Measurements from ENCODE around the gene RAC3.

RAC3 gene

DNA sequence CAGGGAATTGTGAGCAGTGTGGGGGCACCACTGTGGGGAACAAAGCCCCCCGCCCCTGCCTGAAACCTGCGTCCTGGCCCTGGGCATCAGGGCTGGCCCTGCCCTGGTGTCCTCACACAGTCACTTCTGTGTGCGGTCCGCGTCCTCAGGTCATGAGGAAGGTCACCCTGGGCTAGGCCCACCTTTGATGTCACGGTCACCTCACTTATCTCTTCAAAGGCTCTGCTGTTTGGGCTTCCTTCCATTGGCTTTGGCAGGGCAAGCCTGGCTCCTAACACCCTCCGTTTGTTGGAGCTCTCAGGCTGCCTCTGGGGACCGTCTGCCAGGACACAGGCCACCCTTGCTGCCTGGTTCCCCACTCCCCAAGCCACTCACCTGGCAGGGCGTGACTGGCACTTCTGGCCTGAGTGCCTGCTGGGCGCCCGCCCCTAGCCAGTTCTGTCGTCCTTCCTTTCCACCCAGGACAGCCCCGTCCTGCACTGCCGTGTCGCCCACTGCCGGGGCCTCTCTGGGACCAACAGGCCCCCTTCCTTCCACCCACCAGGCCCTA lies 17.6 kb upstream of the RAC3 start:
- no peak for DNase-seq (ENCODE audit: low spot score)
- no peak for TF ChIP-seq CTCF (IDR thresholded peaks at IDR 0.05; ENCODE audit: borderline replicate concordance, control extremely low read depth, extremely low read depth, insufficient read depth, missing control alignments)
- in situ Hi-C loops (cut with MboI; ENCODE audit: low sequenced_read_pairs, unreplicated experiment), result no loop called here

DNA sequence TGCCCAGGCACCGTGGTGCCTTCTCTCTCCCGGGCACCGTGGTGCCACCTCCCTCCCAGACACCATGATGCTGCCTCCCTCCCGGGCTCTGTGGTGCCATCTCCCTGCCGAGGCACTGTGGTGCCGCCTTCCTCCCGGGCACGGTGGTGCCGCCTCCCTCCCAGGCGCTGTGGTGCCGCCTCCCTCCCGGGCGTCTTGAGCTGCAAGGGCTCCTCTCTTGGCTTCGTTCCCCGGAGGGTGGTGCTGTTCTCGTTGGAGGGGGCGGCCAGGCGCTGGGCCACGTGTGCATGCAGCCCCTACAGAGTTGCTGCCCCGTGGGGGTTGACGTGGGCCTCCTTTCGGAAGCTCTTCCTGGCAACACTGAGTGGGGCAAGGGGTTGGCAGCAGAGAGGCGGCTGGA lies 17.0 kb upstream of the RAC3 start:
- DNase-seq (ENCODE audit: low spot score), result no peak
- in situ Hi-C loops (cut with MboI; ENCODE audit: low sequenced_read_pairs, unreplicated experiment), result no loop called here
- no peak for TF ChIP-seq CTCF (IDR thresholded peaks at IDR 0.05; ENCODE audit: borderline replicate concordance, control extremely low read depth, extremely low read depth, insufficient read depth, missing control alignments)

DNA sequence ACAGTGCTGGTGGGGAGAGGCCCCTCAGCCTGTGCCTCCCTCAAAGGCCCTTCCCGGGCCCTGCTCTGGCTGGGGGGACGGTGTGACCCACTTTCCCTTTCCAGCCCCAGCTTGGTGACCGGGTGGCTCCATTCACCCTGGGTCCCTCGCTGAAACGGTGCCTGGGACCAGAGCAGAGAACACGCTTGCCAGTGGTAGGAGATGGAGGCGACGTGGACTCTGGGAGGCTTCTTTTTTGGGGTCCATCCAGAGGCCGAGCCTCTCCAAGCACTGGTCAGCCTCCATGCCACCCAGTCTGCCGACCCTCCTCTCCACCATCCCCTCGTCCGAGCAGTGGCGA lies 16.5 kb upstream of the RAC3 start:
- no peak for TF ChIP-seq CTCF (IDR thresholded peaks at IDR 0.05; ENCODE audit: borderline replicate concordance, control extremely low read depth, extremely low read depth, insufficient read depth, missing control alignments)
- in situ Hi-C loops (cut with MboI; ENCODE audit: low sequenced_read_pairs, unreplicated experiment), result no loop called here
- no peak for DNase-seq (ENCODE audit: low spot score)

DNA sequence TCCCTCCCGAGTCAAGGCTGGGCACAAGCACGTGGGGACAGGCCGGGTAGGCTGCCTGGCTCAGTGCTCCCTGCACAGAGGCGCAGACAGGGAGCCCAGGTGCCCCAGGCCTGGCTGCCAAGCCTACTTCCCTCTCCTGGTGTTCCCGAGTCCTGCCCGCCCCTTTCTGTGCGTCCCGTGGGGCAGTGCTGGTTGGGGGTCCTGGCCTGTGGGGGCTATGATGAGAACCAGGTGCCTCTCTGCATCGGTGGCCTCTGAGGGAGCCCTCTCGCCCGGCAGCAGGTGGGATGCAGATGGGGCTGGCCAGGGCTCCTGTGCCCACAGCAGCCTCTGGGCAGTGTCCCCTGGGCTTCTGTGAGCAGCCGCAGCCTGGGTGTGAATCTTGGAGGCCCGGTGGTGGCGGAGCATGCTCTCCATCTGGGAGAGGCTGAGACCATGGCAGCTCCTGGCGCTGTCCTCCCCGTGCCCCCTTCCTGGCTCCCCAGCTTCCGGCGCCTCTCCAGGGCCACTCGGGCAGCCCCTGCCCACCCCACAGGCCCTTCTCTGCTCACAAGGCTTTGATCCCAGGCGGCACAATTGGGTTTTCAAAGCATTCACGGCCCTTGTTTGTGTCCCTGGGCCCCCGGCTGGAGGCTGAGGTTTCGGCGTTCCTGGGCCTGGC lies 16.0 kb upstream of the RAC3 start:
- TF ChIP-seq CTCF (IDR thresholded peaks at IDR 0.05; ENCODE audit: borderline replicate concordance, control extremely low read depth, extremely low read depth, insufficient read depth, missing control alignments), result no peak
- in situ Hi-C loops (cut with MboI; ENCODE audit: low sequenced_read_pairs, unreplicated experiment), result no loop called here
- DNase-seq (ENCODE audit: low spot score), result no peak

GRCh38 chr17:82016061-82016874 lies 15.2 kb upstream of the RAC3 start:
- DNase-seq (ENCODE audit: low spot score), result no peak
- in situ Hi-C loops (cut with MboI; ENCODE audit: low sequenced_read_pairs, unreplicated experiment), result no loop called here
- no peak for TF ChIP-seq CTCF (IDR thresholded peaks at IDR 0.05; ENCODE audit: borderline replicate concordance, control extremely low read depth, extremely low read depth, insufficient read depth, missing control alignments)

- no peak for TF ChIP-seq CTCF (IDR thresholded peaks at IDR 0.05; ENCODE audit: borderline replicate concordance, control extremely low read depth, extremely low read depth, insufficient read depth, missing control alignments)
- in situ Hi-C loops (cut with MboI; ENCODE audit: low sequenced_read_pairs, unreplicated experiment), result no loop called here
- no peak for DNase-seq (ENCODE audit: low spot score)
These were observed 14.5 kb upstream of the RAC3 start for GRCh38 chr17:82016875-82017459.

Measured in GM13976 (cell line).